Muscle layer of duodenum (tissue), 2 donors: ENCODE data around the gene SIX2.

Experiments
- H3K27ac ChIP-seq: one replicate; pipeline ENCODE4 v1.7.0; 2013; ENCODE audit warnings: mild to moderate bottlenecking, low read length
- H3K27me3 ChIP-seq: one replicate; pipeline ENCODE4 v1.7.0; 2013; ENCODE audit warnings: low read depth, mild to moderate bottlenecking, control low read depth, low read length
- H3K36me3 ChIP-seq, 2 donors: one replicate each; pipeline ENCODE4 v1.7.0; 2013; ENCODE audit warnings: low read length in 2 of 2, control low read depth in 1 of 2, mild to moderate bottlenecking in 1 of 2; ENCODE audit not compliant: insufficient read depth in 2 of 2, control insufficient read depth in 1 of 2
- H3K4me1 ChIP-seq, 2 donors: one replicate each; pipeline ENCODE4 v1.7.0; 2013; ENCODE audit warnings: low read length in 2 of 2, mild to moderate bottlenecking in 2 of 2, control low read depth in 1 of 2, moderate library complexity in 1 of 2; ENCODE audit not compliant: insufficient read depth in 2 of 2, control insufficient read depth in 1 of 2
- H3K4me3 ChIP-seq, 2 donors: one replicate each; pipeline ENCODE4 v1.7.0; 2013; ENCODE audit warnings: low read length in 2 of 2, low read depth in 1 of 2, mild to moderate bottlenecking in 1 of 2
- H3K9me3 ChIP-seq, 2 donors: one replicate each; pipeline ENCODE4 v1.7.0; 2013; ENCODE audit warnings: low read length in 2 of 2, control low read depth in 1 of 2, mild to moderate bottlenecking in 1 of 2; ENCODE audit not compliant: control insufficient read depth in 1 of 2
- donor health status: healthy.

The SIX2 gene

DNA sequence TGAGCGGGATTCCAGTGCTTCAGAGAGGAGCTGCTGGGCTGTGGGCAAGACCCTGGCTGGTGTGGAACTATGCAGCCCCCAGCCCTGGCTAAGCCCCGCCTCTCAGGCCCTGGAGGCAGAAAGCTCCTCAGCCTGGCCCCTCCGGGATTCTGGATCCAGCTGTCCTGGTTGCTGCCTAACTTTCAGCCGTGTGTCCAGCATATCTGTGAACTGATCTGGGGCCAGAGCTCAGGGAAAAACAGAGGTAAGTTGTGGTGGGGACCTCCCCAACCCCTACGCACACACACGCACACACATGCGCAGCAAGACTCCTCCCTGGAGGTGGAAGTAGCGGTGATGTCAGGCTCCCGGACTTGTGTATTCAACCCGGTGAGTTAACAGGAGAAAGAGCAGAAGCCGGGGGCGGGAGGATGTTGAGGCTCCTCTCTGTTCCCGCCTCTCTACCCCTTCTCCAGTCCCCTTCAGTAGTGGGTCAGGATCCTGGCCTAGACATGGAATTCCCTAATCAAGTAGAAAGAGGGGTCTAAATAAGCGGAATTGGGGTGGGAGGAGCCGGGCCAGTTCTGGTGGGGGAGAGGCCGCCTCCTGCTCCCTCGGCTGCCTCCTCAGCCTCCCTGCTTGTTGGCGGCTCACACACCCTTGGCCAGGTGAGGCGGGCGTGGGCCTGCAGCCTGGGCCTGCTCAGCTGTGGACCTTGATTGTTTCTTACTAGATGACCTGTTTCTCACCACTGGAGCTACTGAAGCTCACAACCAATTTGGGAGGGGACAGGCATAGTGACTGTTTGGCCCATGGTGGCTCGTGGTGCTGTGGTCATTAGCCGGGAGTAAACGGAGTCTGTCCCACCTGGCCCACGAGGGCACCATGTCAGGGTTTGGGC lies 33.4 kb downstream of the SIX2 start:
- Histone ChIP-seq H3K36me3 (no peaks in the 10 kb centered on the region), H3K4me1 (peaks cover 0 to 7% of the 10 kb centered on the region in 2 donors), H3K27ac (no peak overlapping the region), H3K27me3 (peaks cover 5% of the 10 kb centered on the region), H3K4me3 (no peak overlapping the region), H3K9me3 (no peaks in the 10 kb centered on the region)

DNA sequence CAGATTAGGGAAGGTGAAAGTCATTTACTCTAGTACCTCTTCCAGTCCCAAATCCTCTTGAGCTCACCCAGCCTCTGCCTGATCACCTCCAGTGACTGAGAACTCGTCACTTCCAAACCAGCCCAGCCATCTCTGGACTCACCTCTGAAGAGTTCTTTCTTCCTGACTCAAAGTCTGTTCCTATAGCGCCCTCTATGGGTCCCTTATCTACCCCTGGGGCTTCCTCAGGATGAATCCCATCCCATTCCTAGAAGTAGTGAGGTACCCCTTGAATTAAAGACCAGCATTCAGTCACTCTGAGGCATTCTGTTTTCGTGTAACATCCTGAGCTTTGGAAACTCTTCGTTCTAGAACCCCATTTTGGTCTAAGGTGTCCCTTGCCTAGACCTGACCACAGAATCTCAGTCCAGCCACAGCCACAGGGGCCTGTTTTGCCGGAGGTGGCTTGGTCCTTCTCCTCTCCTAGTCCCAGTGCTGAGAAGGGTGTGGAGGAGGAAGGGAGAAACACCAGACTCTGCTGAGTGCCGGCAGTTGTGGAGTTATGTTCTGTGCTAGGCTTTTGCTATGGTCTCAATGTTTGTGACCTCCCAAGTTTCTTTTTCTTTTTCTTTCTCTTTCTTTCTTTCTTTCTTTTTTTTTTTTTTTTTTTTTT lies 35.1 kb downstream of the SIX2 start:
- no peak overlapping the region for H3K27ac ChIP-seq
- peaks cover 0 to 7% of the 10 kb centered on the region in 2 donors for H3K4me1 ChIP-seq
- no peaks in the 10 kb centered on the region for H3K36me3 ChIP-seq
- peaks cover 5% of the 10 kb centered on the region for H3K27me3 ChIP-seq
- no peaks in the 10 kb centered on the region for H3K9me3 ChIP-seq
- no peak overlapping the region for H3K4me3 ChIP-seq

DNA sequence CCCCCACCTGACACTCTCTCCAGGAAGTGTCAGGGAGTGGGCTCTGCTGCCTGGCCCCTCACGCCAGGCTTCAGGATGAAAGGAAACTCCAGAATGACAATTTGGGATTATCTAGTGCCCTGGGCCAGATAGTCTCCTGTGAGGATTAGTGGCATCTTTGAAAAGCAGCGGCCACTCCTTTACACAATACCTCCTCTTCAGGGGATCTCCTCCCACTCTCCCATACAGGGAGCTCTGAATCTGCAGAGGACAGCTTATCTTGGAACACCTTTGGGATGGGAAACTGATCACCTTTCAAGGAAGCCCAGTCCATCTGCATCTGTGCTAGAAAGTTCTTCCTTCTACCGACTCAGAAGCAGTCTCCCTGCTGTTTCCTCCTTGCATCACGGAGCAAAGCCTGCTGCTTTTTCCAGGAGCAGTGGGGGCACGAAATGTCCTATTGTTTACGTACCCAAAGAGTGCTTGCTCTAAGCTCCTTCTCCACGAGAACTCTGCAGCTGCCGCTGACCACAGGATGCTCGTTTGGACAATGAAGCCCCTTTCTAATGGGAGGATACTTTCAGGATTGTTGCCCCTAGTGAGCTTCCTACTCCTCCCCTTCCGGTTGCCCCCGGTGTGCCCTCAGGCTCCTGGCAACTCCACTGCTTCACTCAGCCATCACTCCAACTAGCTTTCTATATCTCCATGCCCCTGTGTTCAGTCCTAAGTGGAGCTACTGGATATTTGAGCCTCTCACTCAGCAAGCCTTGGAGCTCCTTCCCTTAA lies 36.3 kb downstream of the SIX2 start:
- Histone ChIP-seq H3K27ac (no peak overlapping the region), H3K4me1 (peaks cover 0 to 7% of the 10 kb centered on the region in 2 donors), H3K9me3 (no peaks in the 10 kb centered on the region), H3K27me3 (peaks cover 5% of the 10 kb centered on the region), H3K36me3 (no peaks in the 10 kb centered on the region), H3K4me3 (no peak overlapping the region)

DNA sequence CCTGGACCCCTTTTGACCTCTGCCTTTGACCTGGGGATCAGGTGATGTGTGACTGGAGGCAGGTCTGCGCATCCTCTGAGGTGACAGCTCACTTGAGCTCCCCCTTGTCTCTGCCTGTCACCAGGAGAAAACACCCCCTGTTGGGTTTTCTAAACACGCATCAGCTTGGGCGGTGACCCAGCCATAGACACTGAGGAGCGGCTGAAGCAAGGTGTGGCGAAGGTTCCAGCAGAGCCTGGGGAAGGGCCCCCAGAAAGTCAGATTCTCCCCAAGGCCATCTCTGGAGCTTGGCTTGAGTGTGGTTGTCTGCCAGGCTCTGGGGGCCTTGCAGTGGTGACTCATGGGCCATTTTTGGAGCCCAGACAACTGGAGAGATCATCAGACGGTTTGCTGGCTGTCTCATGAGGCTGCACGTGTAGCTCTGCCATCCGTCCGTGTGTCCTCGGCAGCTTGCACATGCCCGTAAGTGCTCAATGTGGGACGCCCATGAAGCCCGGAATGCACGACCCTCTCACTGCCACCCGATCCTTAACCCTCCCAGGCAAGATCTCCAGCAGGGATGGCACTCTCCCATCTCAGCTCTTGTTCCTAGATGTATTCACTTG lies 38.3 kb downstream of the SIX2 start:
- Histone ChIP-seq H3K36me3 (no peaks in the 10 kb centered on the region), H3K4me1 (peaks cover 0 to 7% of the 10 kb centered on the region in 2 donors), H3K27me3 (peaks cover 5% of the 10 kb centered on the region), H3K4me3 (no peak overlapping the region), H3K9me3 (no peaks in the 10 kb centered on the region), H3K27ac (no peak overlapping the region)

DNA sequence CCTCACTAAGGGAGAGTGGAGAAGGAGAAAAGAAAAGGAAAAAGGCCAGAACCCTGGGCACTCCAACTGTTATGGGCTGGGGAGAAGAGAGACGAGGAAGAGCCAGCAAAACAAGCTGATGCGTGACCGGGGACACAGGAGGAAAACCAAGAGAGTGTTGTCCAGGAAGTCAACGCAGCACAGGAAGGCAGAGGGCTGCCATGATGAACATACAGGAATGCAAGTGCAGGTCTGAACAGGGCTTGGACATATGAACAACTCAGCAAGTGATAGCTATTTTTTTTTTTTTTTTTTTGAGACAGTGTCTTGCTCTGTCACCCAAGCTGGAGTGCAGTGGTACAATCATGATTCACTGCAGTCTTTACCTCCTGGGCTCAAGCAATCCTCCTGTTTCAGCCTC lies 39.3 kb downstream of the SIX2 start:
- no peak overlapping the region for H3K4me3 ChIP-seq
- H3K9me3 ChIP-seq: no peaks in the 10 kb centered on the region
- H3K27ac ChIP-seq: no peak overlapping the region
- no peaks in the 10 kb centered on the region for H3K36me3 ChIP-seq
- H3K4me1 ChIP-seq: peaks cover 0 to 7% of the 10 kb centered on the region in 2 donors
- peaks cover 12% of the 10 kb centered on the region for H3K27me3 ChIP-seq

DNA sequence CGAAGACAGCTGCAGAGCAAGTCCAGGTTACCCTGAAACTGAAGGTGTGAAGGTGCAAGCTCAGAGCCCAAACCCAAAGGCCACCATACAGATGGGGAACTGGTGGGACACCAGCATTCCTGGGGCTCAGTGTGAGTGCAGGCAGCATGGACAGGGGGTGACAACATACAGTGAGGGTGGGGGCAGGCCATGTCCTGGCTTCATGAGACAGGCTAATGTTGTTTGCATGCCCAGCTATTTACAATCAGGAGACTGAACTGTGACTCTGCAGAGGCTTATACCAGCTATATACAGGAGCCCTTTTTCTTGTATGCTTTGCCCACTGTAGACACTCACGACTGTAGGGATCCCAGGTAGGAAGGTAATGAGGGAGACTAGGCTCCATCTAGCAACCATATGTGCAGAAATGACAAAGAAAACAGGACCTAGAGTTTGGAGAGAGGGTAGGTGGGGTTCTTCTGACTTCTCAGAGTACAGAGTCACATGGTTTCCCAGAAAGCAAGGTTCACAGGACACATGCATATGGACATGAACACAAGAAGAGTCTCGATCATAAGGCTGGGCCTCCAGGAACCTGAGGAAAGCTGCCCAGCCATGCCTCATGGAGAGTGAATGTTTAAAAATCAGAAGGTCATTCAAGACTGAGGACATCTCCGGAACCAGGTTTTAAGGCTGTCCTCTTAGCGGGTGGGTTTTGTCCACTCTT lies 41.4 kb downstream of the SIX2 start:
- H3K36me3 ChIP-seq: no peaks in the 10 kb centered on the region
- H3K27me3 ChIP-seq: peaks cover 11% of the 10 kb centered on the region

DNA sequence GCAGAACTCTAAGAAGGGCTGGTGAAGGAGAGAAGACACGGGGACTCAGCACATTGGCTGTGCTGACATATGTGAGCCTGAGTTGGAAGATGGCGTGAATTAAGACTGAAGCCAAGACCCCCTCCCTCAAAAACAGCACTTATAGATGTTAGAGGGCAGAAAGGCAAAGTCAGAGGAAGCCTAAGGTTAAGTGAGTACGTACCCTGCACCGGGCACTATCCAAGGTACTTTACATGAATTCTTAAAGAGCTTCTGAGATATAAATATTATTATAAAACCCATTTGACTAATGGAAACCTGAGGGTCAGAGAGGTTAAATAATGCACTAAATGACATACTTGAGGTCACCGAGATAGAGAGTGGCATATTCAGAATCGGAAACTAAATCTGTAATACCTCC lies 42.2 kb downstream of the SIX2 start:
- Histone ChIP-seq H3K36me3 (no peaks in the 10 kb centered on the region), H3K4me3 (no peak overlapping the region), H3K9me3 (no peaks in the 10 kb centered on the region), H3K4me1 (no peaks in the 10 kb centered on the region), H3K27me3 (peaks cover 11% of the 10 kb centered on the region), H3K27ac (no peak overlapping the region)

More for the DNA sequence above, 41.4 kb downstream of the SIX2 start:
- H3K4me1 ChIP-seq: peaks cover 0 to under 1% of the 10 kb centered on the region in 2 donors
- no peak overlapping the region for H3K27ac ChIP-seq
- no peaks in the 10 kb centered on the region for H3K9me3 ChIP-seq
- no peak overlapping the region for H3K4me3 ChIP-seq

DNA sequence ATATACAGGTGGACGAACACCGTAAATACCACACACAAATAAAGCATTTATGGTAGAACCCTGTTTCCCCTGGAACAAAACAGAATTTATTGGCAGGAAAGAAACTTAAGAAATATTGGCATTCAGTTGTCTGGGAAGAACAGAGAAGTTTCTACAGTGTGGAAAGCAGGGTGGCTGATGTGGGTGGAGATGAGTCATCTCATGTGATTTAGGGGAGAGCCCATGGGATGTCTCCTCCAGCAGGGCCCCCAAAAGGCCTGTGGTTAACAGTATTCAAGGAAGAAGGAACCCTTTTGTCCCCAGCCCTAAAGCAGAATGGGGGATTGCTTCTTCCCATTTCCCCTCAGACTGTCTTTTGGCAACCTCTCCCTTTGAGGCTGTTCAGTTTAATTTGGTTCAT lies 43.6 kb downstream of the SIX2 start:
- Histone ChIP-seq H3K27ac (no peak overlapping the region), H3K9me3 (no peaks in the 10 kb centered on the region), H3K36me3 (no peaks in the 10 kb centered on the region), H3K27me3 (peaks cover 11% of the 10 kb centered on the region), H3K4me3 (no peak overlapping the region), H3K4me1 (no peaks in the 10 kb centered on the region)

DNA sequence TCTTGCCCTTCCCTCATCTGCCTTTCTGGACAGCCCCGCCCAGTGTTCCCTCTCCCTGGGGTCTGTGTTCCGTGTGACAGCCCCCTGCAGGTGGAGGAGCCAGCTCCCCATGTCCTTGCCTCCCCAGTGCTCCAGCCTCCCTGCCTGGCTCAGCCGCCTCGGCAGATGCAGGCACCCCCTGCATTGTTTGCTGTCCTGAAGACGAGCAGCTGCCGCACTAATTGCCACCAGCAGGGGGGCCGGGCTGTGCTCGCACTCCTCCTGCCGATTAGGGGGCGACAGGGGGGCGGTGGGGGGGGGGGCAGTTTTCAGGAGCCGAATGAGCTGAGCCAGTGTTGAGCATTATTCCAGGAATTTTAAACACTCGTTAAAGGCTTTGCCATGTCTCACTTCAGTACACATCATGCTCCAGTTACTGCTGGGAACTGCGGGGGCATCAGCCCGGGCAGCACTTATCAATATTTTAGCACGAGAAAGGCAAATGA lies 44.5 kb downstream of the SIX2 start:
- H3K27ac ChIP-seq: no peak overlapping the region
- H3K36me3 ChIP-seq: no peaks in the 10 kb centered on the region
- H3K9me3 ChIP-seq: no peaks in the 10 kb centered on the region
- H3K4me3 ChIP-seq: no peak overlapping the region
- H3K4me1 ChIP-seq: no peaks in the 10 kb centered on the region
- peaks cover 11% of the 10 kb centered on the region for H3K27me3 ChIP-seq

DNA sequence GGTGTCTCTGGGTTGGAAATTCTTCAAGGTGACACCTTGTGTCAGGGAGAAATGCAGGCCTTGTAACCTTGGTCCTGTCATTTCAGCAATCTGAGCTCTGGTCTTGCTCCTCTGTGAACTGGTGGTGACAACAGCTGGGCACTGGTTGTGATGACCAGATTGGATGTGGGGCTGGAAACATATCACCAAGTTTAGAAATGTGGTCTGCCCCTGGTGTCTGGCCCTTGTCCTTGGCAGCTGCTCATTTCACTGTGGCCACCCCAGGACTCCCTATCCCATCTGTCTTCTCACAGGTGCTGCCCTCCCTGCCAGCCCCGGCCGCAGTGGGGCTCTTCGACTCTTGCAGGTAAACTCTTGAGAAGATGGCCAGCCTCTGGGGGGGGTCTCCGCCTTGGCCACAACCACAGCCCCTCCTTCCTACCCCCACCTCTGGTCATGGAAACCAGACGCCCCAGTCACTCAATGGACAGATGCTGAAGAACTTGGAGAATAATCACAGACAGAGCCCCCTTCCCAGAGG lies 47.0 kb downstream of the SIX2 start:
- no peaks in the 10 kb centered on the region for H3K9me3 ChIP-seq
- no peak overlapping the region for H3K4me3 ChIP-seq
- H3K27ac ChIP-seq: no peak overlapping the region
- peaks cover 11% of the 10 kb centered on the region for H3K27me3 ChIP-seq
- no peaks in the 10 kb centered on the region for H3K4me1 ChIP-seq
- no peaks in the 10 kb centered on the region for H3K36me3 ChIP-seq
